ENCODE data around the gene CHAC1.

CHAC1 gene

DNA sequence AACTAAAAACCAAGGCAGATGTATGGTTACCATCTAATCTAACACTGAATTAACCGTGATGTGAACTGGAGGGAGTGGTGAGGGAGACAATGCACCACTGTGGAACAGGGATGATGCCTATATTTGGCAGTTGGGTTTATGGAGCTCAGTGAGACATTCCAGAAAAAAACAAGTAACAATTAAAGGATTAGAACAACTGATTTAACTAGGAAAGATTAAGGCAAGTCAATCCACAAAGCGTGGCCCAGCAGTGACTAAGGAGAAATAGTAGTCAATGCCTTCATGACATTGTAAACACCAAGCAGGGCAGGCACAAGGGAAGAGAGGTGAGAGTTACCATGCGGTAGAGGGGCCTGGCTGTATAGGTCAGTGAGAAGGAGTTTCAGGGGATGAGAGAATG, 38.1 kb downstream of the CHAC1 start:
- Histone ChIP-seq H3K4me3 (ENCODE audit: low read depth, low read length) (no peak overlapping the region), H3K27me3 (ENCODE audit: insufficient read depth, low read depth, severe bottlenecking) (no peaks in the 10 kb centered on the region), H3K9me3 (ENCODE audit: severe bottlenecking) (no peaks in the 10 kb centered on the region), H3K36me3 (peaks cover 45% of the 10 kb centered on the region), H3K27ac (no peak overlapping the region)
- DNase-seq = peak; percentile 21
- TF ChIP-seq, protein P1, sequence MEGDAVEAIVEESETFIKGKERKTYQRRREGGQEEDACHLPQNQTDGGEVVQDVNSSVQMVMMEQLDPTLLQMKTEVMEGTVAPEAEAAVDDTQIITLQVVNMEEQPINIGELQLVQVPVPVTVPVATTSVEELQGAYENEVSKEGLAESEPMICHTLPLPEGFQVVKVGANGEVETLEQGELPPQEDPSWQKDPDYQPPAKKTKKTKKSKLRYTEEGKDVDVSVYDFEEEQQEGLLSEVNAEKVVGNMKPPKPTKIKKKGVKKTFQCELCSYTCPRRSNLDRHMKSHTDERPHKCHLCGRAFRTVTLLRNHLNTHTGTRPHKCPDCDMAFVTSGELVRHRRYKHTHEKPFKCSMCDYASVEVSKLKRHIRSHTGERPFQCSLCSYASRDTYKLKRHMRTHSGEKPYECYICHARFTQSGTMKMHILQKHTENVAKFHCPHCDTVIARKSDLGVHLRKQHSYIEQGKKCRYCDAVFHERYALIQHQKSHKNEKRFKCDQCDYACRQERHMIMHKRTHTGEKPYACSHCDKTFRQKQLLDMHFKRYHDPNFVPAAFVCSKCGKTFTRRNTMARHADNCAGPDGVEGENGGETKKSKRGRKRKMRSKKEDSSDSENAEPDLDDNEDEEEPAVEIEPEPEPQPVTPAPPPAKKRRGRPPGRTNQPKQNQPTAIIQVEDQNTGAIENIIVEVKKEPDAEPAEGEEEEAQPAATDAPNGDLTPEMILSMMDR (IDR thresholded peaks at IDR 0.05; ENCODE audit: low read depth, low read length) = no peak

DNA sequence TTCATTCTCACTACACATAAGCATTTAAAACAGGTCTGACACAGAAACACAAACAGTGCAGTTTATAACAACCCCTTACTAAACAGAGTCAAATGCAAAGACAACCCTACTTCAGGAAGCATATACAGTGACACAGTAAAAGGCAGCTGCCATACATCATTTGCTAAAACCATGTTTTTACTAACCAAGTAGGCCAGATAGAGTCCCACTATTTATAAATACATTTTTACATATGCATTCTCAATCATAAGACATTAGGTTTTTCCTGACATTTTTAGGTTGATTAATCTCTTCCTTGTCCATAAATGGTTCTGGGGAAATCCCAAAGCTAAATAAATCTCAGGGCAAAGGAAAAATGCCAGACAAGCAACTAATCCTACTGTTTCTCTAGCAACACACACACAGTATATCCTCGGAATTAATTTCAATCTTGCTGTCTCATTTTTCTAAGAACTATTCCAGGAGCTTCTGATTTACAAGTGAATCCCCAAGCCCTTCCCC, 39.0 kb downstream of the CHAC1 start:
- no peak for DNase-seq
- no peak overlapping the region; the same call in 1 of the 2 replicates for H3K27ac ChIP-seq
- no peaks in the 10 kb centered on the region for H3K9me3 ChIP-seq (ENCODE audit: severe bottlenecking)
- TF ChIP-seq, protein P1 (IDR thresholded peaks at IDR 0.05; ENCODE audit: low read depth, low read length) = no peak
- peaks cover 42% of the 10 kb centered on the region for H3K36me3 ChIP-seq
- H3K4me3 ChIP-seq (ENCODE audit: low read depth, low read length) = no peak overlapping the region
- no peaks in the 10 kb centered on the region for H3K27me3 ChIP-seq (ENCODE audit: insufficient read depth, low read depth, severe bottlenecking)

DNA sequence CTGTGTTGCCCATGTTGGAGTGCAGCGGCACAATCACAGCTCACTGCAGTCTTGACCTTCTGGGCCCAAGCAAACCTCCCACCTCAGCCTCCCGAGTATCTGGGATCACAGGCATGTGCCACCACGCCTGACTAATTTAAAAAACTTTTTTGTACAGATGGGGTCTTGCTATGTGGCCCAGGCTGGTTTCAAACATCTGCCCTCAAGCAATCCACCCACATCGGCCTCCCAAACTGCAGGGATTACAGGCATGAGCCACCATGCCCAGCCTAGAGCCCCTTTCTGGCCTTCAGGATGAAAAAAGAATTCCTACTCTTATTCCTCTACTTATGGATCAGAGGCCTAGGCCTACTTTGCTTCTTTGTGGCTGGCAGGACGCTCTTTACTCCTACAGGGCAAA, 39.6 kb downstream of the CHAC1 start:
- Histone ChIP-seq H3K27me3 (ENCODE audit: insufficient read depth, low read depth, severe bottlenecking) (no peaks in the 10 kb centered on the region), H3K9me3 (ENCODE audit: severe bottlenecking) (no peaks in the 10 kb centered on the region), H3K27ac (no peak overlapping the region; the same call in 1 of the 2 replicates), H3K36me3 (peaks cover 37% of the 10 kb centered on the region), H3K4me3 (ENCODE audit: low read depth, low read length) (no peak overlapping the region)
- TF ChIP-seq, protein P1 (IDR thresholded peaks at IDR 0.05; ENCODE audit: low read depth, low read length) = no peak
- no peak for DNase-seq

DNA sequence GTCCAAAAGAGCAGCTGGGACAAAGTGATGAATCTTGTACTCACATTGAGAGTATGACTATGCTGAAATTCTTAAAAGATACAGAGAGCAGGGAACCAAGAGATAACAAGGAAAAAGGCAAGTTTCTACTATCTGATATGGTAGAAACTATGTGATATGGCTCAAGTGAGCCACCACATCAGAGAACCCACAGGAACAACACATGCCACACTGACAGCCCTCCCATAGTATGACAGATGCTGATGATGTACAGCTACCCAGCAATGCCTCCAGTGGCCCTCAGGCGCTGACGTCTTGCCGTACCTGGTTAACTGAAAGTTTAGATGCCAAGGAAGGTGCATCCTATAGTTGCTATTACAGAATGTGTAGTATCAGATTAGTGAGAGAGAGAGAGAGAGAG, 42.4 kb downstream of the CHAC1 start:
- H3K36me3 ChIP-seq = peaks cover 39% of the 10 kb centered on the region
- TF ChIP-seq, protein P1 (IDR thresholded peaks at IDR 0.05; ENCODE audit: low read depth, low read length) = no peak
- no peak overlapping the region for H3K27ac ChIP-seq
- H3K4me3 ChIP-seq (ENCODE audit: low read depth, low read length) = no peak overlapping the region
- no peaks in the 10 kb centered on the region for H3K27me3 ChIP-seq (ENCODE audit: insufficient read depth, low read depth, severe bottlenecking)
- DNase-seq = no peak
- no peaks in the 10 kb centered on the region for H3K9me3 ChIP-seq (ENCODE audit: severe bottlenecking)

DNA sequence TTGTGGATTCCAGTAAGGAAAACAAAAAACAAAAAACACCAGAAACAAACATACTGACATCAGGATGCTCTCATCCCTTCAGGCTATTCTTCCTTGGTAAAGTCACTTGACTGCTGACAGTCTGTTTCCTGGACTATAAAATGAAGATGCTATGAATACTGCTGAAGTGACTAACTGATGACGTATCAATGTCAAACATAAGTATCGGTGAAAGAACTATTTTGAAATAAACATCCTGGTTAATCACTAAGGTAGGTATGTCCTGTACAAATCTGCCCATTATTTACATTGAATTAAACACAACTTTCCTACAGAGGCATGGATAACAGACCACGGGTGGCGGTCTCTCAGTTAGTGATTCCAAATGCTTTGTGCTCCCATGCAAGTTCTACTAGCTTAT, 45.9 kb downstream of the CHAC1 start:
- H3K36me3 ChIP-seq = peaks cover 37% of the 10 kb centered on the region
- H3K27ac ChIP-seq = no peak overlapping the region
- TF ChIP-seq, protein P1 (IDR thresholded peaks at IDR 0.05; ENCODE audit: low read depth, low read length) = no peak

DNA sequence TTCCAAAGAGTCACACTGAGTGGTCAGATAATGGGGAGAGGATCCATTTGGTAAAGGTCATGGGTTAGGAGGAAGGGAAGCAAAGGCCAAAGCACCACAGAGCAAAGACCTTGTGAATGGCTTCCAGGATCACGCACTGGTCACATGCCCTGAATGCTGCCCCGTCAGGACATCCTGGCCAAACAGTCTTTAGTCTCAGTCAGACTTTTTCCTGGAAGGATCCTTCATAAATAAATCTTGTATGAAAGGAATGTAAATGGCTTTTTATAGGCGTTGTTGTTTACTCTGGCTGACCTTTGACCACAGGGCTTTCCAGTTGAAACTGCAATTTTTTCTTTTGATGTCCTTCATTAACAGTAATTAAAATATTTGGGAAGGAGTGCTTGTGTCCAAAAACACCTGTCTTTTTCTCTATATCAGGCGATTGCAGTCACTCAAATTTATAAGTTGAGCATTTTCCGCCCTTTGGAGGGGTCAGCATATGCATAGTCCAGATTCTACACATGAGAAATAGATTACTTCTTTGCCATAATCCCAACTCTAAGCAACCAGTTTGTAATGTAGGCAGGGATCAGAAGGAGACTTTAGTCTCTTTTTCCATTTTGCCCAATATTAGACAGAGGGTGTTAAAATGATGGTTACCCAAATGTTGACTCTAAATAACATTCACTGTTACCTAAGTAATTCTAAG, 48.4 kb downstream of the CHAC1 start:
- no peak overlapping the region for H3K4me3 ChIP-seq (ENCODE audit: low read depth, low read length)
- H3K9me3 ChIP-seq (ENCODE audit: severe bottlenecking) = no peaks in the 10 kb centered on the region
- TF ChIP-seq, protein P1 (IDR thresholded peaks at IDR 0.05; ENCODE audit: low read depth, low read length) = no peak
- no peak overlapping the region for H3K27ac ChIP-seq
- no peaks in the 10 kb centered on the region for H3K27me3 ChIP-seq (ENCODE audit: insufficient read depth, low read depth, severe bottlenecking)
- DNase-seq = no peak
- peaks cover 14% of the 10 kb centered on the region for H3K36me3 ChIP-seq

More for the DNA sequence above, 45.9 kb downstream of the CHAC1 start:
- no peaks in the 10 kb centered on the region for H3K9me3 ChIP-seq (ENCODE audit: severe bottlenecking)
- no peak for DNase-seq
- H3K4me3 ChIP-seq (ENCODE audit: low read depth, low read length) = no peak overlapping the region
- no peaks in the 10 kb centered on the region for H3K27me3 ChIP-seq (ENCODE audit: insufficient read depth, low read depth, severe bottlenecking)

Data from WERI-Rb-1 (cell line).